Measurements from ENCODE around the gene CEBPZOS.
A peak's percentile ranks its signal among the peaks of the same experiment; 100 is the strongest.
"Not testable (repeated sequence)": the region's sequence is repeated elsewhere in the genome, so short reads cannot be mapped to it uniquely, and the experiment has no call there.

The CEBPZOS gene

GRCh38 chr2:37223131-37223530 is 26.8 kb downstream of the CEBPZOS start:
- TF ChIP-seq, protein P1, sequence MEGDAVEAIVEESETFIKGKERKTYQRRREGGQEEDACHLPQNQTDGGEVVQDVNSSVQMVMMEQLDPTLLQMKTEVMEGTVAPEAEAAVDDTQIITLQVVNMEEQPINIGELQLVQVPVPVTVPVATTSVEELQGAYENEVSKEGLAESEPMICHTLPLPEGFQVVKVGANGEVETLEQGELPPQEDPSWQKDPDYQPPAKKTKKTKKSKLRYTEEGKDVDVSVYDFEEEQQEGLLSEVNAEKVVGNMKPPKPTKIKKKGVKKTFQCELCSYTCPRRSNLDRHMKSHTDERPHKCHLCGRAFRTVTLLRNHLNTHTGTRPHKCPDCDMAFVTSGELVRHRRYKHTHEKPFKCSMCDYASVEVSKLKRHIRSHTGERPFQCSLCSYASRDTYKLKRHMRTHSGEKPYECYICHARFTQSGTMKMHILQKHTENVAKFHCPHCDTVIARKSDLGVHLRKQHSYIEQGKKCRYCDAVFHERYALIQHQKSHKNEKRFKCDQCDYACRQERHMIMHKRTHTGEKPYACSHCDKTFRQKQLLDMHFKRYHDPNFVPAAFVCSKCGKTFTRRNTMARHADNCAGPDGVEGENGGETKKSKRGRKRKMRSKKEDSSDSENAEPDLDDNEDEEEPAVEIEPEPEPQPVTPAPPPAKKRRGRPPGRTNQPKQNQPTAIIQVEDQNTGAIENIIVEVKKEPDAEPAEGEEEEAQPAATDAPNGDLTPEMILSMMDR (IDR thresholded peaks at IDR 0.05; ENCODE audit: low read depth, low read length, missing control alignments), result no peak
- no peak overlapping the region for H3K4me3 ChIP-seq (replicated peaks; ENCODE audit: low read depth, low read length)
- no peak for DNase-seq (ENCODE audit: extremely low read depth, low read depth)

DNA sequence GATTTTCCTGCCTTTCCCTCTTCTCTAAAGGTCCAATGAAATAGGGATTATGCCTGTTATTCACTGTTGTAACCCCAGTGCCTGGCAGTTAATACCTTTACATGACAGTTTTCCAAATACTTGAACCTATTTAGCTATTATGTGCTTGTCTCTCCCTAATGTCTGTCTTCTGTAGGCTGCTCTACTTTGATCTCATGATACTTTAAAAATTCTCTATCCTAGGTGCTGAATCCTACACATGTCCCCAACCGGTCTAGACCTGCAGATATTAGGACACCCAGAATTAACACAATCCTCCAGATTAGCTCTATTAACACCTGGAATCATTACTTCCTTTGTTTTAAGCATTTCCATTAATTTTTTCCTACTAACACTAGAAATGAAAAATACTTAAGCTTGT is 27.8 kb downstream of the CEBPZOS start:
- DNase-seq (ENCODE audit: extremely low read depth, low read depth), result no peak
- no peak overlapping the region for H3K4me3 ChIP-seq (replicated peaks; ENCODE audit: low read depth, low read length)
- TF ChIP-seq, protein P1 (IDR thresholded peaks at IDR 0.05; ENCODE audit: low read depth, low read length, missing control alignments), result no peak

DNA sequence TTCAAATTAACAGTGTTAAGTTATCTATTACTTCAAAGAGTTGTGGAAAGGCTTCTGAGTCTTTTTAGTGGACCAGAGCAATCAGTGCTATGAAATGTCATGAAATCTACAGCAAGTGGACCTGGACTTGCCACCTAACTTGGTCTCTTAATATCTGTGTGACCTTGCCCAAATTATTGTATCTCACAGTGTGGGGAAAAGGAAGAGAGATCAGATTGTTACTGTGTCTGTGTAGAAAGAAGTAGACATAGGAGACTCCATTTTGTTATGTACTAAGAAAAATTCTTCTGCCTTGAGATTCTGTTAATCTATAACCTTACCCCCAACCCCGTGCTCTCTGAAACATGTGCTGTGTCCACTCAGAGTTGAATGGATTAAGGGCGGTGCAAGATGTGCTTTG is 28.8 kb downstream of the CEBPZOS start:
- H3K4me3 ChIP-seq (replicated peaks; ENCODE audit: low read depth, low read length); DNase-seq (ENCODE audit: extremely low read depth, low read depth): not testable (repeated sequence)

DNA sequence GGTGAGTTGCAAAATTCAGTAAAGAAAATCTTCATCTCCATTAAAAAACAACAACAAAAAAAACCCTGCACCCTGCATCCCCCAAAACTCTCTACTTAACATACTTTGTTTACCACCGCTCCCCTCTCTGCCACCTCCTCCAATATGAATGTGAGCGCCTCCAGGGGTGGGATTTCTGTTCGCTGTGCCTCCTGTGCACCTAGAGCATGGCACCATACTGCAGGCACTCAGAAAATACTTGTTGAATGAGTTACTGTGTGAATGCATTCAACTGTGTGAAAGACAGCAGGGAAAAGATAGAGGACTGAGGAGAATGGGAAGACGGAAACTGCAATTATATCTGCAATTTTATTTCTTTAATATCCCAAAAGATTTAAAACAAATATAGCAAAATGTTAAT is 30.6 kb downstream of the CEBPZOS start:
- H3K4me3 ChIP-seq (replicated peaks; ENCODE audit: low read depth, low read length), result peak overlapping the region; percentile 25
- DNase-seq (ENCODE audit: extremely low read depth, low read depth), result no peak
- TF ChIP-seq, protein P1 (IDR thresholded peaks at IDR 0.05; ENCODE audit: low read depth, low read length, missing control alignments), result no peak

GRCh38 chr2:37228788-37229187 is 32.5 kb downstream of the CEBPZOS start:
- TF ChIP-seq, protein P1 (IDR thresholded peaks at IDR 0.05; ENCODE audit: low read depth, low read length, missing control alignments), result no peak
- DNase-seq (ENCODE audit: extremely low read depth, low read depth), result no peak
- no peak overlapping the region for H3K4me3 ChIP-seq (replicated peaks; ENCODE audit: low read depth, low read length)

DNA sequence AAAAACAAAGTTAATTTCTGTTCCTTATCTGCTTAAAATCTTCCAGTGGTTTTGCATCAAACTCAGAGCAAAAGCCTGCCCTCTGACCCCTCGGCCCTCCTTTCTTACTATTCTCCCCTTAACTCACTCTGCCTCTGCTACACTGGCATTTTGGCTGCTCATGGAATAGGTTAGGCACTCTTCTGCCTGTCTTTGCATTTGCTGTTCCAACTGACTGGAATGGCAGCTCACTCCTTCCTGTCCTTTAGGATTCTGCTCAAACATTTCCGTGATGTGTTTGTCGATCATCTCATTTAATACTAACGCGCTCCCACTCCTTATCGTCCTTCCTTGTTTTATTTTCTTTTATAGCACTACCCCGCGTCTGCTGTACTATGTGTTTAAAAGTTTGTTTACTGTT is 34.3 kb downstream of the CEBPZOS start:
- TF ChIP-seq, protein P1 (IDR thresholded peaks at IDR 0.05; ENCODE audit: low read depth, low read length, missing control alignments), result no peak
- peak overlapping the region; percentile 96 for H3K4me3 ChIP-seq (replicated peaks; ENCODE audit: low read depth, low read length)
- no peak for DNase-seq (ENCODE audit: extremely low read depth, low read depth)

DNA sequence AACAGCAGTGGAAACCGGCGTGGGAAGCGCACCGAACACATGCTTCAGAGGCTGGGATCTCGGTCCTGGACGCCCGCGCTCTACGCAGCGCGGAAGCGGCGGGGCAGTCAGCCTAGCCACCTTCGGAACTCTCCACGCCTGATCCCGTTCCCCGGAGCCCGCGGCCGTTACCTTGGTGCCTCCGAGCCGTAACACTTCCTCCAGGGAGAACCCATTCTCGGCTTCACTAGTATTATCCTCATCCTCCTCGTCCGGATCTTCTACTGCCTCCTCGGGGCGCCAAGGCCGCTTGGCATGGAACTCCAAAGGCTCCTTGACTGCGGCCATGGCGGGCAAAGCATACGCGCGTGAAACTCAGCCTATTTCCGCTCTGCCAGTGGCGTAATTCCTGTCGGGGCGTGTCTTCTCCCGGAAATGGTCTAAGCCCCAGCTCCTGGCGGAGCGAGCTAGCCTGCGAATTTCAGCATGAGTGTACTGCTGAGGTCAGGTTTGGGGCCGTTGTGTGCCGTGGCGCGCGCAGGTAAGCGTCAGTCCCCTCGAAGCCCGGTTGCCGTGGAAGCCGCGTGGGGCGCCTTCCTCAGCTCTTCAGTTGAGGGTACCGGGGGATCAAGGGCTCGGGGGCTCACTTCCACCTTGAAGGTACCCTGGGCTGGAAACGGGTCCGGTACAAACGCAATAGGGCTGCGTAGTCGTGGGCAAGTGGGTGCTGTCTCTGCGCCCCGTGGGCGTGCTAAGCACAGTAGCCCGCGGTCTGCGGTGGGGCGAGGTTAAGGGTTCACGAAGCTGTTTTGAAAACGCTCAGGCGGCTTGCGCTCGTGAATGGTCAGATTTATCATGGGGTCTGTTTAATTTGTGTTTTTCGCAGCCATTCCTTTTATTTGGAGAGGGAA is 35.2 kb downstream of the CEBPZOS start, which contains the start of the genes CEBPZ and NDUFAF7:
CEBPZ (minus strand) TSS at position 356 of the 890 bp plus-strand sequence; CDS start at position 327, 29 bp downstream.
NDUFAF7 (plus strand) TSS at position 418 of the 890 bp plus-strand sequence; CDS start at position 466, 48 bp downstream.
- H3K4me3 ChIP-seq (replicated peaks; ENCODE audit: low read depth, low read length), result peak within 1 kb of the TSS; percentile 96
- DNase-seq (ENCODE audit: extremely low read depth, low read depth), result peak; percentile 81
- TF ChIP-seq, protein P1 (IDR thresholded peaks at IDR 0.05; ENCODE audit: low read depth, low read length, missing control alignments), result no peak

Measured in HFF-Myc (cell line).